Measurements from ENCODE around the gene STX18.
A peak's percentile ranks its signal among the peaks of the same experiment; 100 is the strongest.
"Not testable (repeated sequence)": the region's sequence is repeated elsewhere in the genome, so short reads cannot be mapped to it uniquely, and the experiment has no call there.

STX18 gene

DNA sequence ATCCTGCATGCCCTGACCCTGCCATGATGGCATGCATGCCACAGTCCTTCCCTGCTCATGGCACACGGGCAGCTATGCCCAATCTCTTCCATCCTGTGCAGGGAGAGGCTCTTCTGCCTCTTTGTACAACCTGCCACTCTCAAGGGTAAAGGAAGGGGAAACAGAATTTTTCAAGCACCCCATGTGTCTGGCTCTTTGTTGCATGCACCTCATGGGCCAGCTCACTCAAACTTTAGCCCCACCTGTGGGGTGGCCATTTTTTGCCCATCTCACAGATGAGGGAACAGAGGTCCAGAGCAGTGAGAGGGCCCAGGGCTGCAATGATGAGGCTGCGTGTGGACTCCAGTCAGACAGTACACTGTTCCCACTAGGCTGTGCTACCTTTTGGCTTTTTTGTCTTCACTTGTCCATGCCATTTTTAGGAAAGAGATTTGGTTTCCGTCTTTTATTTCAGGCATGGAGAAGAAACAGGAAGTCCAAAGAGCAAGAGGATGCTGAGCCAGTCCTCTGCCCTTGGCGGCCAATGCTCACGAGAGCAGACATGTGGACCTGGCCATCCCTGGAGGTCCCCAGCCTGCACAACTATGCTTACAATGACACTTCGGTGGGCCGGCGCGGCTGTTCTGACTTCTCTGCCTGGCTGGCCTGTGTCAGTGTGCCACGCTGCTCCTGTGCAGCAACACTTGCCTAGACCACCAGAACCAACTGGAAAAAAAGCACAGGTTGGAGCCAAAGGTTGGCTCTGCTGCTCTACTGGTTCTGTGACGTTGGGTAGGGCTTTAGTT, 109.3 kb downstream of the STX18 start:
- DNase-seq: no peak

- peak; percentile 28 for DNase-seq
Observed at GRCh38 chr4:4430492-4431195, 111.2 kb downstream of the STX18 start.

GRCh38 chr4:4428966-4429875, 112.6 kb downstream of the STX18 start:
- peak; percentile 16 for DNase-seq

DNA sequence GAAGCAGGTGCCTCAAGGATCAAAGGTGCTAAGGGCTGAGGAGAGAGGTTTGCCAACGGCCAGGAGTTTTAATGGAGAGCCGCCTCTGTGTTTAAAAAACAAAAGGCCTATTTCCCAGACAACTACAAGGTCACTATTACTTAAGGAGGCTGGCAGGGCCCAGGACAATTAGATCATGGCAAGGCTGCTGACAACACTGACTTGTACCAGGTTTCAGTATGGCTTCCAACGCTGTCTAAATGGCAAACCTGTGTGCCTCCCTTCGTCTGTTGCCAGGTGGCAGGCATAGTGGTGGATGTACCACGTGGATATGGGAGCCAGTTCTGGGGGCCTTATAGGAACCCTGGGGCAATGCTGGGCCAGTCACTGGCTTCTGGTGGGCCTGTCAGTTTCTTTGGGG, 114.0 kb downstream of the STX18 start:
- DNase-seq: no peak

DNA sequence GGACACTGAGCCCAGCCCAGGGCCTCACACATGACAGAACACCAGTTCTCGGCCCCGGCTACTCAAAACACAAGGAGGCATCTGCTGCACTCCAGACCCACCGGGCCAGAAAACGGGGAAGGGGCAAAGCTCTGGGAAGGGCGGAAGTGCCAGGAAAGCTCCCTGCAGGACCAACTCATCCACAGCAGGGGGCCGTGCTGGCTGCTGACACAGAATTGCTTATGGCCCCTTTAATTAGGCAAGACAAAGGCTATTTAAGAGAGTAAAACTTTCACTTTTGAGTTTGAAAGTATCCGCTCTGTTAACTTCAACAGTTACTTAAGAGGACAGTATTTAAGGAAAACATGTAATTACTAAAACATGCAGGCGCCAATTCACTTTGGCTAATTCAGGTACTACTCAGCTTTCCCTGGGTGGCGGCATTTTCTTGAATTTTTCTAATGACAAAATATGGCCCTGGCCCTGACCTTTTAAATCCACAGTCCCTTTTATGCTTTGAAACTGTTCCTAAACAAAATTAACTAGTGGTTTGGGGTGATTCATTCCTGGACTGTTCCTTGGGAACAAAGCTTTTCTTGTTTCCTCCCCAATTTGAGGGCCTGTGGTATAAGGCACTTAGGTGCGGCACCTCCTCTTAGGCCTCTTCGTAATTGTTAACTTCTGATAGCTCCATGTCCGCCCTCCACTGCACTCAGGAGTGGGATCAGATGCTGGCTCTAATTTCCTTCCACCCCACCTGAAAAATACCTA, 114.6 kb downstream of the STX18 start:
- DNase-seq: no peak

GRCh38 chr4:4426511-4427120, 115.2 kb downstream of the STX18 start:
- no peak for DNase-seq

DNA sequence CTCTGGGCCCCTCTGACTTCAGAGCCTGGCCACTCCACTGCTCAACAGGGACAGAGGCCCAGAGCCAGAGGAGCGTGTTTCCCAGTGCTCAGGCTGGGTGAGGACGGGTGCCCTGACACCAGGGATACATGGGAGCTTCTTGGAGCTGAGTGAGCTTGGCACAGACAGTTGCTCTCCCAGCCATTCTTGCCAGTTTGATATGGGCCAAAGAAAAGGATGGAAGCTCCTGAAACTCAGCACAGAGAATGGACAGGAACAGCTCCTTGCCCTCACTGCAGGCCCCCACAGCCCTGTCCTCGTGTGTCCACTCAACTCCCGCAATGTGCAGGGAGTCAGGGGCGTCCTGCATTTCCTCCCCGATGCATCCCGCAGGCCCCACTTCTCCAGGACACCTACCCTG, 116.2 kb downstream of the STX18 start:
- DNase-seq: no peak

- DNase-seq: no peak
Observed at GRCh38 chr4:4425119-4425690, 116.6 kb downstream of the STX18 start.

DNA sequence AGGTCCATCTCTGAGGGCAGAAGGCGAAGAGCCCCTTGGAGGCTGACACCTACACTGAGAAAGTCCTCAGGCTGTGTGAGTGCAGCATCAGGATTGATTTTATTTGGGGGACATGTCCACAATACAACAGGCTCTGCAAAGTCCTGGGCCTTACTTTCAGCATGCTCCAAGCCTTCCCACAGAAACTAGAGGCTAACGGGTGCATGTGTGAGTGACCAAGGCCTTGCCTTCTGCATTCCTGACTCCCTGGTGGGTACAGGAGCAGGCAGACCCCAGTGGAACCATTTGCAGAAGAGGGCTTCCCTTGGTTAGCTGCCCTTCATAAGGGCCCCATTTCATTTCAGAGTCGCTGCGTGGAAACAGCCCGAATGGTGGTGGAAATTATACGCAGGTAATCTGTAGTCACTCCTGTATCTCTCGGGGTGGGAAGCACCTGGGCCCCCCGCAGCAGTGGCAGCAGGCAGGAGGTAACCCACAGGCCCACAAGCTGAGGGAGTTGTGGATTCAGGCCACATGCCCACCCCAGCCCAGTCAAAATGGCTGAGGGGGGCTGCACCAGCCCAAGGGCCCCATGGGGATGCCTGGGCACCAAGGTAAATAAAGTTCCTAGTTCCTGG, 117.2 kb downstream of the STX18 start:
- DNase-seq: no peak

GRCh38 chr4:4423706-4424498, 117.9 kb downstream of the STX18 start:
- no peak for DNase-seq

- no peak for DNase-seq
Observed at GRCh38 chr4:4422856-4423499, 118.9 kb downstream of the STX18 start.

DNA sequence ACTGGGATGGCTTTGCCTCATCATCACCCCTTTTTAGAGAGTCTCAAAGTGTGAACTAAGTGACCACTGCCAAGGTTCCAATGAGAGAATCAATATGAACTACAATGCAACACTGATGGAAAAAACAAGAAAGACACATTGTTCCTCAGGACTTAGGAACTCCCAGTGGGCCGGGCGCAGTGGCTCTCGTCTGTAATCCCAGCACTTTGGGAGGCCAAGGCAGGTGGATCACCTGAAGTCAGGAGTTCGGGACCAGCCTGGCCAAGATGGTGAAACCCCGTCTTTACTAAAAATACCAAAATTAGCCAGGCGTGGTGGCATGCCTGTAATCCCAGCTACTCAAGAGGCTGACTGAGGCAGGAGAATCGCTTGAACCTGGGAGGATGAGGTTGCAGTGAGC, 119.7 kb downstream of the STX18 start:
- DNase-seq: not testable (repeated sequence)

DNA sequence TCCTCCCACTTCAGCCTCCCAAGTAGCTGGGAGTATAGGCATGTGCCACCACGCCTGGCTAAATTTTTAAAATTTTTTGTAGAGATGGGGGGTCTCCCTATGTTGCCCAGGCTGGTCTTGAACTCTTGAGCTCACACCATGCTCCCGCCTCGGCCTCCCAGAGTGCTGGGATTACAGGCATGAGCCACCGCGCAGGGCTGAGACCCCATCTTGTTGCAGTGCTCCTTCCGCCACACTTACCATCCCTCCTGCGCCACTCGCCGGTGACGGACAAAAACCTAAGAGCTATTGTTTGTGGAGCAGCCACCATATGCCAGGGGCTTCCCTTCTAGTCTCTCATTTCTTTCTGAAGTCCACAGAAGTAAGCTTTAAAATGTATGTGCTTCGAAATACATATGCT, 120.5 kb downstream of the STX18 start:
- DNase-seq: no peak

DNA sequence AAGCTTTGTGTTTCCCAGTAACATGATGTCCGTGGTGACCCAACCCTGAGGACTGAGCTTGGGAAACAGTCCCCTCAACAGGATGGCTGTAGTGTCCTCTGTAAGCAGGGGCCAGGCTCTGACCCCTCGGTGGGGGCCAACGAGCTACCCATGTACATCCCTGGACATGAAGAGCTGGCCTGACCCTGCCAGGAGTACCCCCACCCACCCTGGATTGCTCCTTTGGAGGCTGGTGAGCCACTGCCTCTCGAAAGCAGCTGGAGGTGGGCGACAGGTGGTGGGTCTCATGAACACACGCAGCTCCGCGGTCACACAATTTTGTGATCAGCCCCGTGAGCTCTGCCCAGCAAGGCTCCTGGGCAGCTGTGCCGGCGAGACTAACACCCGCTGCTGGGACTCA, 121.4 kb downstream of the STX18 start:
- DNase-seq: no peak

GRCh38 chr4:4419896-4420295, 122.0 kb downstream of the STX18 start:
- DNase-seq: no peak

GRCh38 chr4:4418676-4419390, 123.0 kb downstream of the STX18 start:
- DNase-seq: no peak

DNA sequence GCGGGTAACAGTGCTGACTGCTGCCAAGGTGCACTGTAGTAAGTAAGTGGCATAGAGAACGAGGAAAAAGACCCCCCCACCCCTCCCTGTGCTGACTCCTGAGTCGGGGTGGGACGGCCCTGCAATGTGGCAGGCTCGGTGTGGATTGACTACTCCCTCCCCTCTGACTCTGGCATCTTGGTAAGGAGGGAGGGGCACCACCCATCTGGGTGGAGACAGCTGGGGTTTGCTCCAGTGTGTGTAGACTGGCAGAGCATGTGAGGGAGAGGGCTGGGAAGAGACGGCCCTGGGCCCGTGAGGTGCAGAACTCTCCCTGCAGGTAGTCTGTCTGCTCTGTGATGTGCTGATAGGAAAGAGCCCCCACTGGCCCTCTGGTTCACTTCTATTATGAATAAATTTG, 124.0 kb downstream of the STX18 start:
- peak; percentile 1 for DNase-seq

- DNase-seq: no peak
Observed at GRCh38 chr4:4416981-4417380, 124.9 kb downstream of the STX18 start.

Measured in NCI-H1694 treated with DMSO at 0.1 percent for 48 hours (cell line).